ENCODE measurements around the gene MORF4L2. TPM values are rescaled to one million over a fixed set of nuclear protein-coding genes. Genes with fewer than 3 reads are reported as not detected.

The MORF4L2 gene, protein sequence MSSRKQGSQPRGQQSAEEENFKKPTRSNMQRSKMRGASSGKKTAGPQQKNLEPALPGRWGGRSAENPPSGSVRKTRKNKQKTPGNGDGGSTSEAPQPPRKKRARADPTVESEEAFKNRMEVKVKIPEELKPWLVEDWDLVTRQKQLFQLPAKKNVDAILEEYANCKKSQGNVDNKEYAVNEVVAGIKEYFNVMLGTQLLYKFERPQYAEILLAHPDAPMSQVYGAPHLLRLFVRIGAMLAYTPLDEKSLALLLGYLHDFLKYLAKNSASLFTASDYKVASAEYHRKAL
- polyA plus RNA-seq (2014; cell fraction: cytosol; rRNA removed): 893 and 1,065 TPM in 2 replicates
- polyA plus RNA-seq (2014; cell fraction: nucleus; rRNA removed): 519 and 539 TPM in 2 replicates

DNA sequence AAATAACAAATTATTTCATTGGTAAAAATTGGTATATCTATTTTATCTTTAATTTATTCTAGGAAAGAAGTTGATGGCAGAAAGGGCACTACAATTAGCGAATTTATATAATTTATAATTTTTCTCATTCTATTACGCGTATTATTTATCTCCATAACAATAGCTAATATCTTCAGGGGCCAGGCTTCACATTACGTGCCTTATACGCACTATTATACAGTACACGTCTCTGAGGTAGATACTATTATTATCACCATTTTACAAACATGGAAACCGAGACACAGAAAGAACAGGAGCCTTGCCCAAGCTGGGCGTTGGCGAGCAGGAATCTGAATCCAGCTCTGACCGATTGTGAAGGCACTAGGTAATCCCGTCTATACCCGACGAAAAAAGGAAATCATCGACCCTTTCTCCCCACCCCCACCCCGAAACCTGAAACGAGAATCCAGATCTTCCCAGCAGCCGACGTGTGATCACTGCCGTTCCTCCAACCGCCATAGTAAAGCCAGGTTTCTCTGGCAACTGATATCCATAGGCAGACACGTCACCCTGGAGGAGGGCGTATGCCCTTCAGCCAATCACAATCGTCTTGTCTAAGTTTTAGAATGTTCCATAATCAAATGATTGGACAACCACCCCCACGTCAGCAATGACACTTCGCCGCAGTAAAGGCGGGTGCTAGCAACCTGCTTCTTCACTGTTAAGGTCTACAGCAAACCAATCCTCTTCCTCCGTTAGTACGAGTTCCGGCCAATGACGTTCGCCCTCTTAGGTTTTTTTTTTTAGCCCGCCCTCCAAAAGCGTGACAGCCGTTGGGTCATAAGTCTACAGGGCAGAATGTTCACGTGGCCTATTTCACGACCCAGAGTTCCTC, at the start of gene MORF4L2:
Gene MORF4L2, minus strand, starts transcription at position 501 of the 874 bp plus-strand sequence. CDS start 9,672 bp downstream, outside the sequence.
- peak; percentile 99 for DNase-seq (ENCODE audit: low spot score)

DNA sequence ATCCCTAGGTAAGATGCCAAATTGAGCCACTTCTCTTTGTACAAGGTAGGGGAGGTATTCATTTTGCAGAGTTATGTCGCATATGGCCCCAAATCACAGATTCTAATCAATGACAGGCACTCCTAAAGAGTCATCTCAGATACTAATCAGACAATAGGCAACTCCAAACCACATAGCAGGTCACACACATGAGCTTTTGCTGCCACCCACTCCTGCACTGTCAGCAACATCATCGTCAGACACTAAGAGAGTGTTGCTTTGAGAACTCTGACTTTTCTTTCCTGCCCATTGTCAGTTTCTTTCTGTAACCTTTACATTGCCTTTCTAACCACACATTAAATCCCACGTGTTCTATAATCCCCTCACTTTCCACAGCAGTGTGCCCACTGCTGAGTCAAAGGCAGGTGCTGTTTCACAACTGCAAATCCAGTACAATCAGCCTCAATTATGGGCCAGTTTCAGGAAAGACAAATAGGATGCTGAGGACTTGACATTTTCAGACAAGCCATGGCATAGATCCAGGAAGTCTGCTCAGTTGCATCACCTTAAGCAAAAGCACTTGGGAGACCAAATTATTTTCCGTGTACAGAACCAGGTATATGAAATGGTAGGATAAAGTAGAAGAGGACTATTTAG, 47.7 kb upstream of the MORF4L2 start:
- DNase-seq (ENCODE audit: low spot score): peak; percentile 67

DNA sequence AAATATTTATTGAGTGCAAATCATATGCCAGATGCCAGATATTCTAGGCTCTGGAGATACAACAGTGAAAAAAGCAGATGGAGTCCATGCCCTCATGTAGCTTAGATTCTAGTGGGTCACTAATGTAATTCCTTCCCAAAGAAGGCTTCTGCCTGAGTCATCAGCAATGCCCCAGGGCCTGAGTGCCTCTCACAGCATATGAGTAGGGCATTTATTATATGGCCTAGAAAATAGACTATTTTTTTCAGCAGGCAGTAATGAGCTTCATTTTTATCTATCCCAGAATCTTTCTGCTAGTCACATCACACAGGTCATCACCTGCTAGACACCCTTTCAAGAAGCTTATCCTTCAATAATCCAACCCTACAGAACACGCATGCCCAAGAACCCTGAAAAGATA, 46.5 kb upstream of the MORF4L2 start:
- no peak for DNase-seq (ENCODE audit: low spot score)

DNA sequence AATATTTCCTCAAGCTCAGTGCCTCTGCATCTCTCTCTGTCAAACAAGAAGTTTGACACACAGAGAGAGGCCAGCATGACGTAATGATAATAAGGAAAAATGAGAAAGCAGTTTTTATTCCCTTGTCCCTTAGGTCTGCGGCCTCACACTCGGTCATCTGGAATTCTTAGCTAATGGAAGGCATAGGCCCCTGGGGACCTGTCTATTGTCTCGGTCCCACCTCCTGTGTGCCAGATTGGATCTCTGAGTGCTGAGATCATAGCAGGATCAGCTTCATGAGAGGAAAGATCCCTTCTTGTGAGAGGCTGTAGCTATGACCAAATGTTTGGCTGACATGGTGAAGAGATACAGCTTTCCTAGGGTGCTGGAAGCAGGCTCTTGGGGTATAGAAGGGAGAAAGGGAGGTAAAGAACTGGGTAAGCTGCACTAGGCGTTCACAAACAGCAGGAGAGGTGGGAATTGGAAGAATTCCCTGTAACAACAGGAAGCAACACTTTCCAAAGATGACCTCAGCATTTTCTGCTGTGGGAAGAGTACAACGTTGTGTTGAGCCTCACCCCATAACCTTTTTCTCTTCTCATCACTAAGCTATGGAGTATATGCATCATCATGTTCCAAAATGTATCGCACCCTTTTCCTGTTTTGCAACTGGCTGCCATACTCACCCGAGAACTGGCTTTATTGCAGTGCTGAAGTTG, 44.4 kb upstream of the MORF4L2 start:
- peak; percentile 82 for DNase-seq (ENCODE audit: low spot score)

DNA sequence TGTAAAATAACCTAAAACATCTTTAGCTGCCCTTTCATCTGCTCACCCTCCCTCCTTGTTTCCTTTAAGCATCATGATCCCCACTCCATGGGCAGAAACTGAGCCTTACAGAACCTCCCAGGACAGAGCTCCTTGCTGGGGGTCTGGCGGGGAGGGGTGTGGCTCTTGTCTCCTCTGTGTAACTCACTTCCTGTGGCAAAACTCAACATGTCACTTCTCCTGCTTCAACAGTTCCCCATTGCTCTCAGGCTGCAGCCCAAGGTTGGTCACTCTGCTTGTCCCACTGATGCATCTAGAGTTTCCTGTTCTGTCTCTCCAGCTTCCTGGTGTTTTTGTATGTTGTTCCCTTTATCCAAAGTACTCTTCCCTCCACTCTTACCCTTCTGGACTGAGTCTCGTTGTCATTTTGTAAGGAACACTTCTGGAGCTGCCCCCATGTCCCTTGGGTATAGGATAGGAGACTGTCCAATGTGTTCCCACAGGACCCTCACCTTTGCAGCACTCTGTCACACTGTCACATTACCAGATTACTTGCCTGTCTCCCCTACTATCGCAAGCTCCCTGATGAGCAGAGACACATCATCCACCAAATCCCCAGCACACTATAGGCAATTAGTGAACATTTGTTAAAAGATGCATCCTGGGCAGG, 43.8 kb upstream of the MORF4L2 start:
- no peak for DNase-seq (ENCODE audit: low spot score)

GRCh38 chrX:103729015-103729414, 42.5 kb upstream of the MORF4L2 start:
- no peak for DNase-seq (ENCODE audit: low spot score)

DNA sequence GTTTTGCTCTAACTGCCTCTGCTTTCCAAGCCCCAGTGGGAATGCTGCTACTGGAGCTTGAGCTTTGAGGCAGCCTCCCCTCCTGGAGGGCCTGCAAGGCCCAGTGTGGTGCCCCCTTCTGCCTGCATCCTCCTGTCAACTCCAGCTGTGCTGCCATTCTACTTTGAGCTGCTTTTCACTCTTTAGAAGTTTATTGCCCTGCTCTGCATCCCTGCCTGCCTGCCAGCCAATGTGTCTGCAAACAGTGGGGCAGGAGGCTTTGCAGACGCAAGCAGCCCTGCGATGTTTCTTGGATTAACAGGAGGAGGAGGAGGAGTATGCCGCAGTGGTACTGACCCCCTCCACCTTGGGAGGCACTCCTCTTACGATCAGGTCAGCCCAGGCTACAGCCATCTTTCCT, 40.6 kb upstream of the MORF4L2 start:
- no peak for DNase-seq (ENCODE audit: low spot score)

DNA sequence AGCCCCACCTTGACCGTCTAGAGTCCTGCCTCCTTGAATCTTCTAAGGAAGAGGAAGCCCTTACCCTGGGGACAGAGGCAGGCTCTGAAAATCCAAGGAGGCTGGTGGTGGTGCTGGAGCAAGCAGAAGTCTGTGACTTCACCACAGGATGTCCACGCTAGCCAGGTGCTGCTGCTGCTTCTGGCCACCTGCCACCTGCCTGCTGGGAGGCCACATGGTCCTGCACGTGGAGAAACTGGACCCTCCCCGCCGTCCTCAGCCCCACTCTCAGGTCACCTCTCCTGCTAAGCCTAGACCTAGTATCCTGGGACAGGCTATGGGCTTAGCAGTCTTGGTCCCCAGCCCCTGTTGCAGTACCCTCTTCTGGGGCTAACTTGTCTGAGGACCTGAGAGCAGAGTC, 40.0 kb upstream of the MORF4L2 start:
- DNase-seq (ENCODE audit: low spot score): no peak

- DNase-seq (ENCODE audit: low spot score): no peak
Observed at GRCh38 chrX:103722505-103722904, 36.0 kb upstream of the MORF4L2 start.

DNA sequence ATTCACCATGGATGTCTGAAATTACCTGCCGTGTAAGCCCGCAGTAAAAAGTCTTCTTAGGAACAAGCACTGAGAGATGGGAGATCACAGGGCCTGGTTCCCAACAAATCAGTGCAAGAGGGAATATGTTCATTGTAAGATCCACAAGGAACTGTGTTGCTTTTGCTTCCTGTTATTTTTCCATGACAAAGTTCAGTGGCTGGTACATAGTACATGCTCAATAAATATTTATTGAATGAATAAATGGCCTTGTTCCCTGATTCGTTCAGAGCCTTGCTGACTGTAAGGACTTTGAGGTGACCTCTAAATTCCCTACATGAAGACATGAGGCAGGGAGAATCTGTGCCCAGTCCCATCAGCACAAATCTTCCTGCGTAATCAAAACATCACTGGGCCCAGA, 31.6 kb upstream of the MORF4L2 start:
- no peak for DNase-seq (ENCODE audit: low spot score)

GRCh38 chrX:103716962-103717361, 30.5 kb upstream of the MORF4L2 start:
- DNase-seq (ENCODE audit: low spot score): no peak

DNA sequence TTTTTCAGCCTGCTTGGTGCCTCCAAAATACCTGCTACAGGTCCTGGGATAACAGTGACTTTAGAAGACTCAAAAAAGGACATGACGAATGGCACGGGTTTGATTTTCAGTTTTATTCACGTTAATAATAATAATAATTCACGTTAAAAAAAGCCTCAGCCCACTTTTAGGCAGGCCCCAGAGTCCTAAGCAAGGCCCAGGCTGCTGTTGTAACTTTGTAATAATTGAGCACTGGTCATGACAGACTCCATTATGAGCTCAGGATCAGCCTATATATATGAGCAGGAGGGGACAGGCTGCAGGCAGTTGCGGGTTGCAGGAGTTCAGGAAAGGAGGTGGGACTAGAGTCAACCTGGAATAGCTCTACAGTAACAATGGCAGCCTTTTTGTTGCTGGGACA, 24.1 kb upstream of the MORF4L2 start, which contains the start of gene TMEM31:
Gene TMEM31, plus strand, starts transcription at position 301 of the 400 bp plus-strand sequence. CDS start 1,350 bp downstream, outside the sequence.
- no peak for DNase-seq (ENCODE audit: low spot score)

DNA sequence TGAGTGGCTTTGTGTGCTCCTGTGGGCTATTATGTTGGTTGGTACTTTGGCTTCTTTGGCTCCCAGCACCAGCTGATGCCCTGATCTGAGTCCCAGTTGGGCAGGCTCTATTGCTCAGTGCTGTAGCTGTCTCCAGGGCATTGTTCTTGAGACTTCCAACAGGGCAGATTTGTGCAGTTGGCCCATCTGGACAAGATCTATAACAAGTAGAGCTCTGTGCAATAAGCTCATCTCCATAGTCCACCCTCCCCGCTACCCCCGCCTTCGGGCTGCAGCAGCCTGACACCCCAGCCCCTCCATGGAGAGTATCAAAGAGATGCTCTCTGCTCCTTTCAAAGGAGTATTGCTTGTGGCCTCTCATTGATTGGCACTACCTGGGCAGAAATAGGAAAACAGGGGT, 18.4 kb upstream of the MORF4L2 start:
- DNase-seq (ENCODE audit: low spot score): no peak

DNA sequence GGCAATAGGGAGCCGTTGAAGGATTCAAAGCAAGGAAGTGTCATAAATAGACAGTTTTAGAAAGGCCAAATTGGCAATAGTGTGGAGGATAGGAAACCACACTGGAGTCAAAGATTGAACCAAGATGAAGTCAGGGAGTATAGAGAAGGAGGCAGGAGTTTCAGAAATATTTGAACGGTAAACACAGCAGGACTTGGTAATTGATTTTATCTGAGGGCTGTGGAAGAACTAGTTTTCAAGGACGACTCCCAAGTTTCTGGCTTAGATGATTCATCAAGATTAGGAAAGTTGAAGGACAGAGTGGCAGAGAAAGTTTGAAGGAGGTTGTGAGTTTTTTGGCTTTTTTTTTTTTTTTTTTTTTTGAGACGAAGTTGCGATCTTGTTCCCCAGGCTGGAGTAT, 12.7 kb upstream of the MORF4L2 start:
- DNase-seq (ENCODE audit: low spot score): no peak

GRCh38 chrX:103697687-103698086, 11.2 kb upstream of the MORF4L2 start:
- no peak for DNase-seq (ENCODE audit: low spot score)

DNA sequence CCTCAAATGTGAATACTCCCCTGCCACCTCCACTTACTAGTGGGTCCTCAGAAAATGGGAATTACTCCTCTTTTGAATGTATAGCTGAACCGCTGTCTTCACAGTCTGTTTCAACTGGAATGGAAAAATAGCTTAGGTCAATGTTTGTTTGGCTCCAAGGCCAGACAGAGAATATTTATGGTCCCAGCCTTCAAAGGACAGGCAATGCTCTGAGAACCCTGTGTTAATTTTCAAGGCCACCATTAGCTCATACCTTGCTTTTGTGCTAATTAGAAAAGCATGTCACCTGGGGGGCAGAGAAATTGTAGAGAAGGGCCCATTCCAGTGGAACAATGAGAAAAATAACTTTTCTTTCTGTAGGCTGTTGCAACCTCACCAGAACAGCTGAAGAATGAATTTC, 4.6 kb upstream of the MORF4L2 start:
- no peak for DNase-seq (ENCODE audit: low spot score)

GRCh38 chrX:103688946-103689345, 2.4 kb upstream of the MORF4L2 start:
- DNase-seq (ENCODE audit: low spot score): peak; percentile 41

DNA sequence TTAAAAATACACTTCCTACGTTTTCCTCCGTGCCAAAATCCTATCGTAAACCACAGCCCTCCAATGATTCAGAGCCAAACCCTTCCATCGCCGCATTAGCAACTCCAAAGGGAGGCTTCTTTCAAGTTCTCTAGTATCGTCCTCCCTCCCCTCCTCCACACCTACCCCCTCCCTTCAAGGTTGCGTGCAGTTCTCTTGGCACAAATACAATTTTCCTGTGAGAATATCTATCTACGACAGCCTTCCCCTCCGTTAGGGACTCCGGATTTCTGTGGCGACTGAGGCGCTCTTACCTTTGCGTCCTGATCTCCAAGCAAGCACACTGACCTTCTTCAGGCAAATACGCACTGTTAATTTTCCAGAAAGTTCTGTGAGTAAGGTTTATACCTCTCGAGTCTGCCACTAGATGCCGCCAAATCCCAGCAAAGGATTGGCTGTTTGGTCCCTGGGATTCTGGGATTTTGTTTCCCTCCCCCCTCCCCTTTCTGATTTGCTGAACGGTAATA, 1.2 kb upstream of the MORF4L2 start:
- DNase-seq (ENCODE audit: low spot score): peak; percentile 79

DNA sequence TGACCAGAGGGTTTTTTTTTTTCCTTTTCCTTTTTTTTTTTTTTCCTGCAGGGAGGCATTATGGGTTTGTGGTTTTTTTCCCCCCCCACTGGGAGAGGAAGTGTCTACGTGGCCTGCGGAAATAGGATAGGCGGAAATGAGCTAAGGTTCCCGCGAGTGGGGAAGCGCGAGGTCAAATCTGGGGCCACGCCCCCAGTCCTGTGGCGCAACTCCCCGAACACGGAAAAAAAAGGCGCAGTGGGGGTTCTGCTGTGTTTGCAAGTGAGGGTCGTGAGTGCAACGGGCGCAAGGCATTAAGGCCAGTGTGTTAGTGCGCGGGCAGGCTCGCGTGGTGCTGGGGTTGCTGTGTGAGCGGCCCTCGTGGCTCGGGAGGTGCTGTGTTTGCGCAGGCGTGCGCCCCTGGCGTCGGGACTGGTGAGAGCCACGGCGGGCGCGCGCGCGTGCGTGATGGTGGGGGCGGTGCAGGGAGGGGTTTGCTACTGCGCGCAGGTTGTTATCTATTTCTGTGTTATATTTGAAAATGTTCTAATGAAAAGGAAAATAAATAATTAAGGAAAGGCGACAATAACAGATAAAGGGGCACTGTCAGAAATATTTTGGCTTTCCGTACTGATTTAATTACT, 685 bp upstream of the MORF4L2 start:
- DNase-seq (ENCODE audit: low spot score): no peak

- no peak for DNase-seq (ENCODE audit: low spot score)
Observed at GRCh38 chrX:103685396-103685795, 1.1 kb downstream of the MORF4L2 start.
